Fibroblast of pulmonary artery (primary cell): Measurements from ENCODE around the gene KRT1.
"Not testable (repeated sequence)": the region's sequence is repeated elsewhere in the genome, so short reads cannot be mapped to it uniquely, and the experiment has no call there.

Source experiments
- DNase-seq: peaks from one replicate; pipeline ENCODE4 v3.0.0-alpha.2; 2010; ENCODE audit warnings: low read depth
- H3K4me3 ChIP-seq: replicated peaks from 2 replicates; pipeline ENCODE4 v1.5.1; 2011; ENCODE audit warnings: low read depth, mild to moderate bottlenecking, control low read depth, low read length, moderate library complexity
- TF ChIP-seq, protein P1 (sequence below): IDR thresholded peaks from 2 replicates; pipeline ENCODE4 v1.5.1; 2011; ENCODE audit warnings: mild to moderate bottlenecking, control low read depth, low read length, inconsistent platforms; ENCODE audit errors: missing control alignments

Gene KRT1

DNA sequence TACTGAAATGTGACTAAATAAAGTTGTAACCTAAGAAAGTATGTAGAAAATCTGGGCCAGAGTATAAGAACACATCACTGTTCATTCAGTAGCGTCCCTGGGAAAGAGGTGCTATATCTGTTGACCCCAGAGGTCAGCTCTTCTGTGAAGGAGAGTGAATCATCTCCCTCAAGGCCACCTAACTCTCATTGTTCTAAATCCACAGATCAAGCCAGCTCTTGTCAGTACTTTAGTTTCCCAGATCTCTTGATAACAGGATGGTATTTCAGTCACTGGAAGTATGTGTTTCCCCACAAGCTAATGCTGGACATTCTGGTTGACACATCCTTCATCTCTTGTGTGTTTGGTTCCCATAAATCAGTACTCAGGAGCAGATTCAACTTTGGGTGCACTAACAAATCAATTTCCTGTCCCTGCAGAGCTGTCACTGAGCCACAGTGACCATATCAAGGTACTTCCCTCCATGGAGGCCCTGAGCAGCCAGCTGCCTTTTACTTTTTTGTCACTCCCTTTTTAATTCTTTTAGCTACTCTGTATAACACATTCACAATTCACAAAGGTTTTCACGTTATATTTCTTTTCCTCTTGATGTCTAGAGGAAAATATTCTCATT is 7.8 kb downstream of the KRT1 start:
- DNase-seq, result no peak
- no peak overlapping the region for H3K4me3 ChIP-seq
- TF ChIP-seq, protein P1, sequence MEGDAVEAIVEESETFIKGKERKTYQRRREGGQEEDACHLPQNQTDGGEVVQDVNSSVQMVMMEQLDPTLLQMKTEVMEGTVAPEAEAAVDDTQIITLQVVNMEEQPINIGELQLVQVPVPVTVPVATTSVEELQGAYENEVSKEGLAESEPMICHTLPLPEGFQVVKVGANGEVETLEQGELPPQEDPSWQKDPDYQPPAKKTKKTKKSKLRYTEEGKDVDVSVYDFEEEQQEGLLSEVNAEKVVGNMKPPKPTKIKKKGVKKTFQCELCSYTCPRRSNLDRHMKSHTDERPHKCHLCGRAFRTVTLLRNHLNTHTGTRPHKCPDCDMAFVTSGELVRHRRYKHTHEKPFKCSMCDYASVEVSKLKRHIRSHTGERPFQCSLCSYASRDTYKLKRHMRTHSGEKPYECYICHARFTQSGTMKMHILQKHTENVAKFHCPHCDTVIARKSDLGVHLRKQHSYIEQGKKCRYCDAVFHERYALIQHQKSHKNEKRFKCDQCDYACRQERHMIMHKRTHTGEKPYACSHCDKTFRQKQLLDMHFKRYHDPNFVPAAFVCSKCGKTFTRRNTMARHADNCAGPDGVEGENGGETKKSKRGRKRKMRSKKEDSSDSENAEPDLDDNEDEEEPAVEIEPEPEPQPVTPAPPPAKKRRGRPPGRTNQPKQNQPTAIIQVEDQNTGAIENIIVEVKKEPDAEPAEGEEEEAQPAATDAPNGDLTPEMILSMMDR, result no peak

DNA sequence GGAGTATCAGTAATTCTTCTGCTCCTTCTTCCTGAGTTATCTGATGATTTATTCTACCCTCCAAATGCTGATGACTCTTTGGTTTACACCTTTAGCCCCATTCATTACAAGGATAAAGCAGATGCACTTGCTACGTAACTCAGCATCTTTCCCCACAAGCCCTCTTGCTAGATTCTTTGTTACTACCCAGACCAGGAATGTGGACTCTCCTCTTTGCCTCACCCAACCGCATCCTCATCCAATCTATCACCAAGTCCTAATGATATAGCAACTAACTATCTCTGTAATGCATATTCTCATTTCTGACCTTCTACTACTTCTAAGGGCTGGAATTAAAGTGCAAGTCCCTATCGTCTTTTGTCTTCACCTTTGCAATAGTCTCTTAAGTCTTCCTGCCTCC is 9.2 kb downstream of the KRT1 start:
- no peak overlapping the region for H3K4me3 ChIP-seq
- no peak for DNase-seq
- TF ChIP-seq, protein P1, result no peak

DNA sequence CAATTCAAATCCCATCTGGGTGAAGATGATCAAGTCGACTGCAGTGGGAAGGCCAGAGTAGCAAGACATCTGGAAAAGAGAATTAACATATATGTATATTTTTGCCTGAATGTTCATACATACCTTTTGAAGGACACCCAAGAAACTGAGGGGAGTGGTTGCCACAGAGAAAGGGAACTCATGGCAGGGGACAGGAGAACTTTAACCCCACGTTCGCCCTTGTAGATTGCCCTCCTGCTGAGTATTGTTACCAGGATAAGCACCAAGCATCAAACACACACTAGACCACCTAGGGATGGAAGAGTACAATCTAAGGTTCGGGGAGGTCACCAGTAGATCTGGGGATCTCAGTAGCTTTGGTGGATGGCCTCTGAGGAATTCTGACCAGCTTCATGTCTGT is 9.7 kb downstream of the KRT1 start:
- TF ChIP-seq, protein P1, result no peak
- DNase-seq, result no peak
- no peak overlapping the region for H3K4me3 ChIP-seq

DNA sequence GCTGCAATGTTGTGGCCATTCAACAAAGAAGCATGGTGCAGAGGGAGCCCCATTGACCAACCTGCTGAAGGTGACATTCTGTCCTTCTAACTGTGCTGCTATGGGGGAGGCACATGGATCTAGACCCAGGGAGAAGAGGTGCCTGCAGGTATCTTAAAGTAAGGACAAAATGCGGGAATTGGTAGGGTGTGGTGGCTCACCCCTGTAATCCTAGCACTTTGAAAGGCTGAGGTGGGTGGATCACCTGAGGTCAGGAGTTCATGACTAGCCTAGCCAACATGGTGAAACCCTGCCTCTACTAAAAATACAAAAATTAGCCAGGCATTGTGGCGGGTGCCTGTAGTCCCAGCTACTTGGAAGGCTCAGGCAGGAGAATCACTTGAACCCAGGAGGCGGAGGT is 10.3 kb downstream of the KRT1 start:
- not testable (repeated sequence) for H3K4me3 ChIP-seq, DNase-seq

DNA sequence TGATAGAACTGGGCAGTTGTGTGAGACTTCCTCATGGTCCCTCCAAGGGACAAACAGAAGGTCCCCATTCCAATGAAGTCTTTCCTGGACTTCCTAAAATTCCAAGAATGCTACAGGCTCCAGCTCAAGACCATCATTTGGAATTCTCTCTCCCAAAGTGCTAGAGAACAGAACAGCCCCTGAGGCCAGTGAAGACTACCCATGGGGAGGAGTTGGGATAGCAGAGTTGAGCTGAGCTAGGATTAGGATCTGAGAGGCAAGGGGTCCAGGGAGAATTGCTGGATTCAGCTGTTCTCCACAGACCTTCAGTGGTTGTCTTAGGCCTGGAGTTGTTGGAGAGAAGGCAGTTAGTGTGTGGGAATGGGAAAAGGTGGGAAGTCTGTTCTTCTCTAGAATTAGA is 10.8 kb downstream of the KRT1 start:
- DNase-seq, result no peak
- TF ChIP-seq, protein P1, result no peak
- H3K4me3 ChIP-seq, result no peak overlapping the region

DNA sequence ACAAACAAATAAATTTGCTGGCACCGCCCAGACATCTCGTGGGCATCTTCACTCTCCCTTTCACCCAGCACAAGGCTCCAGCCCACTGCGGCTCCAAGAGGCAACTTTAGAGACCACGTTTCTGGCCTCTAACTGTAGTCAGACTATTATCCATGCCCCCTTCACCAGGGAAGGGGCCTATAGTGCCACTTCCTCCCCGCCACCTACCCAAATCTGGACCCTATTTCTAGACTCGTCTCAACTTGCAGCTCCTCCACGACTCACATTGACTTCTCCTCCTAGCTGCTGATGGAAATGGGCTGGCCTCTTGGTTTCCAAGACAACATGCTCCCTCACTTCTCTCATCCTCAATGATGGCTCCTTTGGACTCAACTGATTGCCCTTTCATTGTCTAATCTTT is 12.3 kb downstream of the KRT1 start:
- TF ChIP-seq, protein P1, result no peak
- H3K4me3 ChIP-seq, result no peak overlapping the region
- no peak for DNase-seq

DNA sequence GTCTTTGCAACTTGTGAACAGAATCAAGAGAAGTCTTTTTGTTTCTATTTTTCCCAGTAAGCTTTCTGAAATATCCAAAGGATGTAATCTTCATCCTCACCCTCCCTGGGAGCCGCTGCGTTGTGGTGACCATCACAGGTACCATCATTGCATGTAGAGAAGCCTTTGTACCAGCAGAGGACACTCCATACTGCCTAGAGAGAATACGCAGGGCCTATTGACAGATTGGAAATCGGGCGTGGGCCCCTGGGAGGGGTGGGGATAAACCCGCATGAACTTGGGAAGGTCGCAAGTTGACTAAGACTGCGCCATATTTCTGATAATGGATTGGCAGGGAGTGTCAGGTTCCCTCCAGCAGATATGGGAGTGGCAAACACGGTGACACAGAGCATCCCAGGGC is 12.7 kb downstream of the KRT1 start:
- H3K4me3 ChIP-seq, result no peak overlapping the region
- DNase-seq, result no peak

More for the DNA sequence above, 12.7 kb downstream of the KRT1 start:
- TF ChIP-seq, protein P1, result peak; percentile 33
